Measurements from ENCODE around the gene TMEM258. TPM values are rescaled to one million over a fixed set of nuclear protein-coding genes. Genes with fewer than 3 reads are reported as not detected.
A peak's percentile ranks its signal among the peaks of the same experiment; 100 is the strongest.

The TMEM258 gene
- total RNA-seq, 4 donors from 2014 or later: 36.5 to 51.8 (median 47.2) TPM

DNA sequence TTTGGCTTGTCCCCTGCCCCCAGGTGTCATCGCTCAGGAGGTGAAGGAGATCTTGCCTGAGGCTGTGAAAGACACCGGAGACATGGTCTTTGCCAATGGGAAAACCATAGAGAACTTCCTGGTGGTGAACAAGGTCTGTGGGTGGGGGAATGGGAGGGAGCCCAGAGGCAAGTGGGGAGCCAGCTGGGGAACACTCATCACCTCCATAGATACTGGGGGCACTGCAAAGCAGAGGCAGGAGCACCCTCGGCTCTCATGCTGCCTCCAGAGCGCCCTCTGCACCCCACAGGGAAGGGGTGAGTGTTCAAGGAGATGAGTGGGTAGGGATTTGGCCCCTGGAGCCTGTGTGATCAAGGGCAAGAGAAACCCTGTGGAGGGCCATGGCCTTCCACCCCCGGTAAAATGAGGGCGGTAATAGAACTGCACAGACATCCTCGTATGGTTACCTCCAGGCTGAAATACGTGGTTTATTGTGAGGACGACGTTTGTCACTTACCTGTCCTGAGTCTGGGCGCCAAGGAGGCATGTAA is 14.0 kb downstream of the TMEM258 start:
- Histone ChIP-seq H3K27me3 (no peaks in the 10 kb centered on the region), H3K9me3 (no peaks in the 10 kb centered on the region), H3K36me3 (no peaks in the 10 kb centered on the region), H3K4me3 (no peak overlapping the region), H3K4me1 (peaks cover 0 to 5% of the 10 kb centered on the region in 2 donors), H3K27ac (no peak overlapping the region)
- DNase-seq: no peak
- intact Hi-C loops (cut with DNase I; ENCODE audit: low total_unique reads): no loop called here
- in situ Hi-C loops (cut with MboI; ENCODE audit: low sequenced_read_pairs in 4 of 4): loop anchor here in 1 of 4 donors (25.0 kb wide), 1 partner anchor 534 kb away; no protein-coding TSS in a partner anchor
- ATAC-seq: no peak
- TF ChIP-seq, protein P1, sequence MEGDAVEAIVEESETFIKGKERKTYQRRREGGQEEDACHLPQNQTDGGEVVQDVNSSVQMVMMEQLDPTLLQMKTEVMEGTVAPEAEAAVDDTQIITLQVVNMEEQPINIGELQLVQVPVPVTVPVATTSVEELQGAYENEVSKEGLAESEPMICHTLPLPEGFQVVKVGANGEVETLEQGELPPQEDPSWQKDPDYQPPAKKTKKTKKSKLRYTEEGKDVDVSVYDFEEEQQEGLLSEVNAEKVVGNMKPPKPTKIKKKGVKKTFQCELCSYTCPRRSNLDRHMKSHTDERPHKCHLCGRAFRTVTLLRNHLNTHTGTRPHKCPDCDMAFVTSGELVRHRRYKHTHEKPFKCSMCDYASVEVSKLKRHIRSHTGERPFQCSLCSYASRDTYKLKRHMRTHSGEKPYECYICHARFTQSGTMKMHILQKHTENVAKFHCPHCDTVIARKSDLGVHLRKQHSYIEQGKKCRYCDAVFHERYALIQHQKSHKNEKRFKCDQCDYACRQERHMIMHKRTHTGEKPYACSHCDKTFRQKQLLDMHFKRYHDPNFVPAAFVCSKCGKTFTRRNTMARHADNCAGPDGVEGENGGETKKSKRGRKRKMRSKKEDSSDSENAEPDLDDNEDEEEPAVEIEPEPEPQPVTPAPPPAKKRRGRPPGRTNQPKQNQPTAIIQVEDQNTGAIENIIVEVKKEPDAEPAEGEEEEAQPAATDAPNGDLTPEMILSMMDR (IDR thresholded peaks at IDR 0.05 in 4 of 5, conservative IDR thresholded peaks at IDR 0.05 in 1 of 5): no peak
- no peak for TF ChIP-seq POLR2A (IDR thresholded peaks at IDR 0.05)

DNA sequence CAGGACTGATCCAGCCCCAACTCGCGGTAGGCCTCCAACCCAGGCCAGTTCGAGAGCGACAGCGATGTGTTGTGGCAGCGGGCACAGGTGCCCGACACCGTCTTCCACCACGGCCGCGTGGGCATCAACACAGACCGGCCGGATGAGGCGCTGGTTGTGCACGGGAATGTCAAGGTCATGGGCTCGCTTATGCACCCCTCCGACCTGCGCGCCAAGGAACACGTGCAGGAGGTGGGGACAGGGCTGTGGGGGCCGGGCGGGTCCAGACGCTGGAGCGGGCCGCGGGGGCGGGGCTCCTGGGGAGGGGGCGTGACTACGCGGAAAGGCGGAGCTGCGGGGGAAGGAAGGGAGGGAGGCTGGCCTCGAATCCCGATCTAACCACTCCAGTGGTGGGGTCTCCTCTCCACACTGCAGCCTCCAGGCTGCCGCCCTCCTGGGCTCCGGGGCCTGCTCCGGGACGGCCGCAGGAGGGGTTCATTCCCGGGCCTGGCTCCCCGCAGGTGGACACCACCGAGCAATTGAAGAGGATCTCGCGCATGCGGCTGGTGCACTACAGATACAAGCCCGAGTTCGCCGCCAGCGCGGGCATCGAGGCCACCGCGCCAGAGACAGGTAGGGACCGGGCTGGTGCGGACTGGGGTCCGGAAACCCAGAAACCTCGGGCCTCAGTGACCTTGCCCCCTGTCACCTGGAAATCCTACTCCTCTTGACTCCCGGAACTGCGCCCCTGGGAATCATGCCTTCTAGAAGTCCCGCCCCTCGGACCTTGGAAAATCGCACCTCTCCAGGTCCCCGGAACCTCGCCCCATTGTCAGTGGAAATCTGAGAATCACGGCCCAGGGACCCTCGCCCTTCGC is 14.9 kb downstream of the TMEM258 start:
- intact Hi-C loops (cut with DNase I; ENCODE audit: low total_unique reads) (no loop called here), in situ Hi-C loops (cut with MboI; ENCODE audit: low sequenced_read_pairs in 4 of 4) (loop anchor here in 1 of 4 donors (25.0 kb wide), 1 partner anchor 535 kb away; no protein-coding TSS in a partner anchor)
- Histone ChIP-seq H3K27ac (no peak overlapping the region), H3K27me3 (no peaks in the 10 kb centered on the region), H3K4me1 (peaks cover 0 to 5% of the 10 kb centered on the region in 2 donors), H3K36me3 (no peaks in the 10 kb centered on the region), H3K4me3 (peak overlapping the region; percentile 19 to 39 (median 26)), H3K9me3 (no peaks in the 10 kb centered on the region)
- DNase-seq (peak in 1 of 2 donors; percentile 35), ATAC-seq (peak; percentile 17 to 49)
- TF ChIP-seq, protein P1 (IDR thresholded peaks at IDR 0.05 in 4 of 5, conservative IDR thresholded peaks at IDR 0.05 in 1 of 5): no peak

DNA sequence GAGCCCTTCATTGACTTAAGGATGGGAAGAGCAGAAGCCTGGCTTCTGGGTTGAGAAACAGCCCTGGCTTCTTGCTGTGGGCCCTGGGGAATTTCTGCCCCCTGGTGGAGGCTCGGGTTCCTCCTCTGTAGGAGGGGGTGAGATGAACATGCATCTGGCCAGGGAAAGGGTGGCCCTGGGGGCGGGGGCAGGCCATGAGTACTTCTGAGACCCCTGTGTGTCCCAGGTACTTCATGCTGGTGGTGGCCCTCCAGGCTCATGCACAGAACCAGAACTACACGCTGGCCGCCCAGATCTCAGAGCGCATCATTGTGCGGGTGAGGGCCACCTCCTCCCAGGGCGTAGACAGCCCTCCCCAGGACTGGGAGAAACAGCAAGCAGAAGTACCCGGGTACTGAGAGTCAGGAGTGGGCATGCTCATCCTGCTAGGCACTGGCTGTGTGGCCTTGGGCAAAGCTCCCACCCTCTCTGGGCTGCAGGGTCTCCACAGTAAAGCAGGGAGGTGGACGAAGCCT is 15.8 kb downstream of the TMEM258 start:
- Histone ChIP-seq H3K36me3 (no peaks in the 10 kb centered on the region), H3K27me3 (no peaks in the 10 kb centered on the region), H3K9me3 (no peaks in the 10 kb centered on the region), H3K27ac (no peak overlapping the region), H3K4me1 (peaks cover 0 to 5% of the 10 kb centered on the region in 2 donors), H3K4me3 (no peak overlapping the region)
- in situ Hi-C loops (cut with MboI; ENCODE audit: low sequenced_read_pairs in 4 of 4): loop anchor here in 1 of 4 donors (25.0 kb wide), 1 partner anchor 536 kb away; no protein-coding TSS in a partner anchor
- ATAC-seq: peak in 1 of 2 donors; percentile 58
- DNase-seq: no peak
- no peak for TF ChIP-seq POLR2A (IDR thresholded peaks at IDR 0.05)
- TF ChIP-seq, protein P1 (IDR thresholded peaks at IDR 0.05 in 4 of 5, conservative IDR thresholded peaks at IDR 0.05 in 1 of 5): peak in 4 of 5 experiments; percentile 0 to 40 (median 20)
- intact Hi-C loops (cut with DNase I; ENCODE audit: low total_unique reads): no loop called here

DNA sequence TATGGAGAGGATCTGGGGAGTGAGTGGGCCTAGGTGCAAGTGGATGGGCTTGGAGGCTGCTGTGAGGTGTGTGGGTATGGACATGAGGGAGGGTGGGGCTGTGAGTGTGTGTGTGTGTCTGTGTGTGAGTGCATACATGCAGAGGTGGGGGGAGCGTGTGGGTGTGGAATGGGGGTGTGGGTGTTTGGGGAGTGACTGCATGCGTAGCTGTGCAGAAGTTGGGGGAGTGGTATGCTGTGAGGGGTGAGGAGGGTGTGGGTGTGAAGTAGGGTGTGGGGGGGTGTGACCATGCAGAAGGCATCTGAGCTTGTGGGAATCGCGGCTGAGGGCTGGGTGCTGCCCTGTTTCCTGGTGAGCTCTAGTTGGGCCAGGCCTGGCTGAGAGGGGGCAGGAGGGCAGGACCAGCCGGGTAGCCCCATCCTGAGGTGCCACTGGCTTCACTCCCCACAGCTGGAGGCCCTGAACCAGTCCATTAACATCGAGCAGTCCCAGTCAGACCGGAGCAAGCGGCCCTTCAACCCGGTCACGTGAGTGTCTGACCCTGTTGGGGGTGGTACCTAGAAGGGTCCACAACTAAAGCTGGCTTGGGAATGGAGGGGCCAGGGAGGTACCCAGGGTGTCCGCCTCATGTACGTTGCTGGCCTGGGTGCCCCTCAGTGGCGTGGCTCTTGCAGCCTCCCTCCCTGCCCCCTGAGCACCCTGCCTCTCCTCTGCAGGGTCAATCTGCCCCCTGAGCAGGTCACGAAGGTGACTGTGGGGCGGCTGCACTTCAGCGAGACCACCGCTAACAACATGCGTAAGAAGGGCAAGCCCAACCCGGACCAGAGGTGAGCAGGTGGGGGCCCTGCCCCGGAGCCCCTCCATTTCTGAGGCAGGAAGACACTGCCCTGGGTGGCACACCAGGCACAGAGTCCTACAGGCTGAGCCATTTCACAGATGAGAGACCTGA is 16.5 kb downstream of the TMEM258 start:
- intact Hi-C loops (cut with DNase I; ENCODE audit: low total_unique reads) (no loop called here), in situ Hi-C loops (cut with MboI; ENCODE audit: low sequenced_read_pairs in 4 of 4) (loop anchor here in 1 of 4 donors (25.0 kb wide), 1 partner anchor 536 kb away; no protein-coding TSS in a partner anchor)
- TF ChIP-seq, protein P1 (IDR thresholded peaks at IDR 0.05 in 4 of 5, conservative IDR thresholded peaks at IDR 0.05 in 1 of 5): no peak
- TF ChIP-seq POLR2A (IDR thresholded peaks at IDR 0.05): no peak
- Histone ChIP-seq H3K27me3 (no peaks in the 10 kb centered on the region), H3K9me3 (no peaks in the 10 kb centered on the region), H3K36me3 (no peaks in the 10 kb centered on the region), H3K27ac (no peak overlapping the region), H3K4me1 (peaks cover 0 to 5% of the 10 kb centered on the region in 2 donors), H3K4me3 (no peak overlapping the region)
- ATAC-seq (no peak), DNase-seq (no peak)

All from gastrocnemius medialis (tissue), 4 donors.